CD4-positive, alpha-beta T cell treated with Interleukin-10 for 1 hour (primary cell): ENCODE results near the gene GPR143.
A peak's percentile ranks its signal among the peaks of the same experiment; 100 is the strongest.

Source experiments
- DNase-seq: peaks from one replicate; pipeline ENCODE4 v3.0.0-alpha.2; 2020

The GPR143 gene

GRCh38 chrX:9707306-9708033 is 58.2 kb downstream of the GPR143 start:
- DNase-seq = no peak

GRCh38 chrX:9706421-9706820 is 59.2 kb downstream of the GPR143 start:
- no peak for DNase-seq

- DNase-seq = no peak
Measured at GRCh38 chrX:9704876-9705465, 60.7 kb downstream of the GPR143 start.

GRCh38 chrX:9703406-9703805 is 62.2 kb downstream of the GPR143 start:
- DNase-seq = no peak

- no peak for DNase-seq
Measured at GRCh38 chrX:9701790-9702189, 63.9 kb downstream of the GPR143 start.

GRCh38 chrX:9700555-9700954 is 65.1 kb downstream of the GPR143 start:
- no peak for DNase-seq

GRCh38 chrX:9698576-9698975 is 67.1 kb downstream of the GPR143 start:
- DNase-seq = no peak

GRCh38 chrX:9693307-9694001 is 72.2 kb downstream of the GPR143 start:
- peak; percentile 0 for DNase-seq

- no peak for DNase-seq
Measured at GRCh38 chrX:9690046-9690445, 75.6 kb downstream of the GPR143 start.

- DNase-seq = no peak
Measured at GRCh38 chrX:9688833-9689232, 76.8 kb downstream of the GPR143 start.

- no peak for DNase-seq
Measured at GRCh38 chrX:9687899-9688298, 77.7 kb downstream of the GPR143 start.

GRCh38 chrX:9683350-9683749 is 82.3 kb downstream of the GPR143 start:
- DNase-seq = no peak

GRCh38 chrX:9682861-9683260 is 82.8 kb downstream of the GPR143 start:
- DNase-seq = no peak

GRCh38 chrX:9682456-9682855 is 83.2 kb downstream of the GPR143 start:
- DNase-seq = no peak

- no peak for DNase-seq
Measured at GRCh38 chrX:9681422-9681821, 84.2 kb downstream of the GPR143 start.

- DNase-seq = no peak
Measured at GRCh38 chrX:9681011-9681410, 84.6 kb downstream of the GPR143 start.

- no peak for DNase-seq
Measured at GRCh38 chrX:9678215-9678965, 87.3 kb downstream of the GPR143 start.

GRCh38 chrX:9677098-9677739 is 88.4 kb downstream of the GPR143 start:
- DNase-seq = peak; percentile 31

- no peak for DNase-seq
Measured at GRCh38 chrX:9676738-9677097, 88.9 kb downstream of the GPR143 start.

- DNase-seq = no peak
Measured at GRCh38 chrX:9676306-9676705, 89.3 kb downstream of the GPR143 start.
